K562 (cell line): ENCODE measurements around the gene DYNLT4. TPM values are rescaled to one million over a fixed set of nuclear protein-coding genes. Genes with fewer than 3 reads are reported as not detected.

Source experiments
- E2F4 ChIP-seq: sonication (generic); formaldehyde crosslinking; IDR thresholded peaks from 2 replicates; pipeline ENCODE4 v1.8.0; 2022; ENCODE audit warnings: mild to moderate bottlenecking, low read depth, missing genetic modification reagents
- ETS2 ChIP-seq: IDR thresholded peaks from 2 replicates; pipeline ENCODE4 v1.6.1; 2016; ENCODE audit warnings: borderline replicate concordance, missing genetic modification characterization, mild to moderate bottlenecking, moderate library complexity, missing compliant biosample characterization; ENCODE audit not compliant: poor library complexity, severe bottlenecking
- L3MBTL2 ChIP-seq: fragments of 450-650 bp; IDR thresholded peaks from 2 replicates; pipeline ENCODE4 v1.6.1; 2016; ENCODE audit warnings: mild to moderate bottlenecking, moderate library complexity
- SAFB2 ChIP-seq: fragments of 200-400 bp; formaldehyde crosslinking; IDR thresholded peaks from 2 replicates; pipeline ENCODE4 v1.6.1; 2018; ENCODE audit warnings: borderline replicate concordance, low read length, low read depth, moderate library complexity; ENCODE audit not compliant: severe bottlenecking
- SIRT6 ChIP-seq: IDR thresholded peaks from one replicate; pipeline ENCODE4 v1.6.1; 2012; ENCODE audit warnings: low read depth, mild to moderate bottlenecking, control low read depth, inconsistent platforms, low read length, moderate library complexity
- STAG1 ChIP-seq: sonication (generic); formaldehyde crosslinking; IDR thresholded peaks from 2 replicates; pipeline ENCODE4 v1.5.0; 2020; ENCODE audit warnings: missing genetic modification reagents, borderline replicate concordance
- TARDBP ChIP-seq: fragments of 450-650 bp; IDR thresholded peaks from 2 replicates; pipeline ENCODE4 v1.6.1; 2016
- ZFP1 ChIP-seq: fragments of 450-650 bp; formaldehyde crosslinking; IDR thresholded peaks from 2 replicates; pipeline ENCODE4 v1.4.0; 2020; ENCODE audit warnings: mild to moderate bottlenecking, mixed read lengths
- ZKSCAN3 ChIP-seq: fragments of 250-450 bp; sonication (Bioruptor Pico); IDR thresholded peaks from 2 replicates; pipeline ENCODE4 v1.4.0; 2020
- polyA plus RNA-seq, 8 experiments: library from polyadenylated mRNA; depleted of rRNA in 4 of 8; stranded (reverse) in 5 of 8; unstranded in 3 of 8; fragments of >200 nt; fragmentation: Nextera tagmentation in 2 of 8; fragmentation: Illumina TruSeq in 1 of 8; extraction: Ambion mirVana in 2 of 8; extraction: Trizol in 1 of 8; gene quantifications; 2 replicates each; pipeline versions ENCODE4 v1.2.1 to v1.2.3, GENCODE V29; 2011 to 2014; ENCODE audit warnings: inconsistent platforms in 1 of 8, missing spikeins in 1 of 8
- total RNA-seq, 7 experiments: library from RNA; depleted of rRNA in 6 of 7; stranded (reverse); fragments of >200 nt in 6 of 7; fragmentation: Illumina TruSeq in 2 of 7; extraction: Trizol in 2 of 7; gene quantifications; 2 replicates each; pipeline versions ENCODE4 v1.2.1 to v1.2.3, GENCODE V29; 2011 to 2021; ENCODE audit warnings: low replicate concordance in 1 of 7
- TF ChIP-seq, protein P1 (sequence below): fragments of 250-450 bp; sonication (Bioruptor Pico); IDR thresholded peaks from 2 replicates; pipeline ENCODE4 v1.9.0; 2021; ENCODE audit warnings: mild to moderate bottlenecking, inconsistent platforms

The DYNLT4 gene
- total and polyA plus RNA-seq, 9 of the 15 experiments (the other 6 are each of a cell fraction or from before 2014, with no cell fraction given): 0.29 to 0.73 TPM; not detected in 7

- no peak for TF ChIP-seq SIRT6
- no peak for TF ChIP-seq ETS2
- no peak for TF ChIP-seq E2F4
- no peak for TF ChIP-seq TARDBP
- TF ChIP-seq ZFP1 (CRISPR knock-in tag): no peak
- peak; percentile 90 for TF ChIP-seq STAG1 (CRISPR knock-in tag)
- TF ChIP-seq, protein P1, sequence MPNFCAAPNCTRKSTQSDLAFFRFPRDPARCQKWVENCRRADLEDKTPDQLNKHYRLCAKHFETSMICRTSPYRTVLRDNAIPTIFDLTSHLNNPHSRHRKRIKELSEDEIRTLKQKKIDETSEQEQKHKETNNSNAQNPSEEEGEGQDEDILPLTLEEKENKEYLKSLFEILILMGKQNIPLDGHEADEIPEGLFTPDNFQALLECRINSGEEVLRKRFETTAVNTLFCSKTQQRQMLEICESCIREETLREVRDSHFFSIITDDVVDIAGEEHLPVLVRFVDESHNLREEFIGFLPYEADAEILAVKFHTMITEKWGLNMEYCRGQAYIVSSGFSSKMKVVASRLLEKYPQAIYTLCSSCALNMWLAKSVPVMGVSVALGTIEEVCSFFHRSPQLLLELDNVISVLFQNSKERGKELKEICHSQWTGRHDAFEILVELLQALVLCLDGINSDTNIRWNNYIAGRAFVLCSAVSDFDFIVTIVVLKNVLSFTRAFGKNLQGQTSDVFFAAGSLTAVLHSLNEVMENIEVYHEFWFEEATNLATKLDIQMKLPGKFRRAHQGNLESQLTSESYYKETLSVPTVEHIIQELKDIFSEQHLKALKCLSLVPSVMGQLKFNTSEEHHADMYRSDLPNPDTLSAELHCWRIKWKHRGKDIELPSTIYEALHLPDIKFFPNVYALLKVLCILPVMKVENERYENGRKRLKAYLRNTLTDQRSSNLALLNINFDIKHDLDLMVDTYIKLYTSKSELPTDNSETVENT (CRISPR knock-in tag): peak; percentile 47; the same call in 1 of the 2 replicates
- TF ChIP-seq ZKSCAN3: no peak
- TF ChIP-seq SAFB2: no peak
- peak; percentile 64; the same call in 1 of the 2 replicates for TF ChIP-seq L3MBTL2
These were observed 20.9 kb downstream of the DYNLT4 start (continued) for GRCh38 chr1:44786138-44786840.
